ENCODE results near the gene SCFD2. TPM values are rescaled to one million over a fixed set of nuclear protein-coding genes. Genes with fewer than 3 reads are reported as not detected.
"Not testable (repeated sequence)": the region's sequence is repeated elsewhere in the genome, so short reads cannot be mapped to it uniquely, and the experiment has no call there.

Gene SCFD2
- total RNA-seq, 2 experiments from 2014 or later = 25.1 to 27.2 TPM

- no peak overlapping the region for H3K4me3 Mint-ChIP-seq
- H3K9me3 Mint-ChIP-seq (ENCODE audit: insufficient read depth) = no peaks in the 10 kb centered on the region
- H3K4me1 Mint-ChIP-seq (ENCODE audit: low read depth) = peaks cover 12% of the 10 kb centered on the region
- CTCF ChIA-PET = interaction anchor here (1.1 kb wide), 1 partner anchor 11 kb away, joined by 3 read pairs; no protein-coding TSS in a partner anchor
- no peaks in the 10 kb centered on the region for H3K36me3 Mint-ChIP-seq (ENCODE audit: low read depth)
- no peaks in the 10 kb centered on the region for H3K27me3 Mint-ChIP-seq (ENCODE audit: low read depth)
- DNase-seq (no peak), ATAC-seq (no peak)
- POLR2A ChIA-PET = no interaction called here
- no peak overlapping the region for H3K27ac Mint-ChIP-seq
Measured at GRCh38 chr4:53233114-53233795, 132.6 kb downstream of the SCFD2 start.

GRCh38 chr4:53232371-53232770 lies 133.5 kb downstream of the SCFD2 start:
- POLR2A ChIA-PET = interaction anchor here (0.5 kb wide), 1 partner anchor 1954 kb away, joined by 3 read pairs; no protein-coding TSS in a partner anchor
- Mint-ChIP-seq H3K4me1 (ENCODE audit: low read depth) (peaks cover 12% of the 10 kb centered on the region), H3K27me3 (ENCODE audit: low read depth) (no peaks in the 10 kb centered on the region), H3K4me3 (no peak overlapping the region), H3K9me3 (ENCODE audit: insufficient read depth) (no peaks in the 10 kb centered on the region), H3K27ac (no peak overlapping the region), H3K36me3 (ENCODE audit: low read depth) (peaks cover 3% of the 10 kb centered on the region)
- DNase-seq = no peak
- ATAC-seq = no peak
- CTCF ChIA-PET = interaction anchor here (1.1 kb wide), 1 partner anchor 12 kb away, joined by 3 read pairs; no protein-coding TSS in a partner anchor

GRCh38 chr4:53228036-53228435 lies 137.8 kb downstream of the SCFD2 start:
- ATAC-seq = no peak
- Mint-ChIP-seq H3K36me3 (ENCODE audit: low read depth) (peaks cover 3% of the 10 kb centered on the region), H3K4me3 (no peak overlapping the region), H3K4me1 (ENCODE audit: low read depth) (peaks cover 6% of the 10 kb centered on the region), H3K27ac (no peak overlapping the region), H3K9me3 (ENCODE audit: insufficient read depth) (no peaks in the 10 kb centered on the region), H3K27me3 (ENCODE audit: low read depth) (no peaks in the 10 kb centered on the region)
- no peak for DNase-seq
- POLR2A ChIA-PET = no interaction called here
- CTCF ChIA-PET = no interaction called here

DNA sequence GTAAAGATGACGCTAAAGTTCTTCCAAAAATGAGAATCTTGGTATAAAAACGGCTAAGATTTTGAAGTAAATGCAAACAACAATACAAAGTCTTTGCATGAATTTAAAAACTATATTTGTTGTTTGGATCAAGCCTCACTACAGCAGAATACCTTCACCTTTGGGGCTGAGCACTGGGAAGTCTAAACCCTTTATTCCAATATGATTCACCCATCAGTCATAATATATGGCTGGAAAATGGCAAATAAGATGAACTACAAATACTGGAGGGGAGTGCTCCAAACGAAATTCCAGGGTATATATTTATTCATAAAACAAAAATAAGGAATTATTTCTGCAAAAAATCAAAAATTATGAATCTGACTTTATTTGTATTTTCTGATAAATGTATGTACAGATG lies 138.4 kb downstream of the SCFD2 start:
- H3K27ac Mint-ChIP-seq = no peak overlapping the region
- peaks cover 3% of the 10 kb centered on the region for H3K36me3 Mint-ChIP-seq (ENCODE audit: low read depth)
- H3K4me1 Mint-ChIP-seq (ENCODE audit: low read depth) = no peaks in the 10 kb centered on the region
- H3K27me3 Mint-ChIP-seq (ENCODE audit: low read depth) = no peaks in the 10 kb centered on the region
- H3K4me3 Mint-ChIP-seq = no peak overlapping the region
- no peaks in the 10 kb centered on the region for H3K9me3 Mint-ChIP-seq (ENCODE audit: insufficient read depth)
- POLR2A ChIA-PET = no interaction called here
- no peak for ATAC-seq
- CTCF ChIA-PET = no interaction called here
- DNase-seq = no peak

DNA sequence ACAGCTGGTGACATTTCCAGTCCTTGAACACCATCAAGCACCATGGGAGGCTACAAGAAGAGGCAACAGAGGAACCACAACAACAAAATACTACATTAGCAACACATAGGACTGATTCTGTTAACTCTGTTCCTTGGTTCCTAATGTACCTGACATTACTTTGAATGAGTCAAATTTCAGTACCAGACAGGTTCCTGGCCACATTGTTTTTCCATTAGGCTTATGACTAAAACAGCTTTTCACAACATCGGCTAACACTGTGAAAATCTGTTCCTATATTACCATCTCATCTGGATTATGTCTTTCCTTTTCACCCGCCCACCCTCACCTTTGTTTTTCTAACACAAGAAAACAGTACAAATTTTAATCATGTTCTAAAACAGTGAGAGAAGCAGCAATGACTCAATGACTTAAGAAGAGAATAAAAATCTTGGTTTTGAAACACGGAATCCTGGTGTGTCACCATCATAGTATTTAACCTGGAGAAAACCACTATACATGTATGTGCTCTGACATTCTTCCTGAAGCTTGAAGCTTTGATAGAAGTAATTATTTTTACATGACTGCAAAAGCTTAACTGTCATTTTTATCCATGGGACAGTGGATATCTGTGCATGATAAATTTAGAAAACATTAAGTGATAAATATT lies 143.9 kb downstream of the SCFD2 start:
- H3K4me1 Mint-ChIP-seq (ENCODE audit: low read depth) = no peaks in the 10 kb centered on the region
- no peak for DNase-seq
- no peaks in the 10 kb centered on the region for H3K27me3 Mint-ChIP-seq (ENCODE audit: low read depth)
- no peak overlapping the region for H3K4me3 Mint-ChIP-seq
- peaks cover 9% of the 10 kb centered on the region for H3K9me3 Mint-ChIP-seq (ENCODE audit: insufficient read depth)
- peaks cover 5% of the 10 kb centered on the region for H3K36me3 Mint-ChIP-seq (ENCODE audit: low read depth)
- ATAC-seq = no peak
- ChIA-PET POLR2A (no interaction called here), CTCF (no interaction called here)
- H3K27ac Mint-ChIP-seq = no peak overlapping the region

DNA sequence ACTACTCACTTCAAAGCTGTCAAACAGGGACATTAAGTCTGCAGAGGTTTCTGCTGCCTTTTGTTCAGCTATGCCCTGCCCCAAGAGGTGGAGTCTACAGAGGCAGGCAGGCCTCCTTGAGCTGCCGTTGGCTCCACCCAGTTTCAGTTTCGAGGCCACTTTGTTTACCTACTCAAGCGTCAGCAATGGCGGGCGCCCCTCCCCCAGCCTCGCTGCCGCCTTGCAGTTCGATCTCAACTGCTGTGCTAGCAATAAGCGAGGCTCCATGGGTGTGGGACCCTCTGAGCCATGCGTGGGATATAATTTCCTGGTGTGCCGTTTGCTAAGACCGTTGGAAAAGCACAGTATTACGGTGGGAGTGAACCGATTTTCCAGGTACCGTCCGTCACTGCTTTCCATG lies 146.7 kb downstream of the SCFD2 start:
- H3K4me1 Mint-ChIP-seq (ENCODE audit: low read depth); CTCF ChIA-PET; H3K36me3 Mint-ChIP-seq (ENCODE audit: low read depth): not testable (repeated sequence)

DNA sequence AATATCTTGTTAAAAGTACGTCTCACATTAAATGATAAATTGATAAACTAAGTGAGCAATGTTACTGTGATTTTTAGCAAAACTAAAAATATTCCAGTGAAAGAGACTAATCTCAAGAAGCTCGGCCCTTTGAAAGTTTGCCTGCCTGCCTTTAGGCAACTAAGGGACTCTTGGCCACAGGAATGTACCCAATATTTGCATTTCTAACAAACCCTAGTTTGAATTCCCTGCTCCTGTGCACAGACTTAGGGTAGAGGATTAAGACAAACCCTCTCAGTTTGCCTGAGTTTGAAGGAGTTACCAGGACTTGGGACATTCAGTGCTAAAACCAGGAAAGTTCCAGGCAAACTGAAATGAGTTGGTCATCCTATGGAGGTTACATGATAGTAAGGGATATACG lies 157.1 kb downstream of the SCFD2 start:
- POLR2A ChIA-PET = no interaction called here
- Mint-ChIP-seq H3K27me3 (ENCODE audit: low read depth) (no peaks in the 10 kb centered on the region), H3K9me3 (ENCODE audit: insufficient read depth) (no peaks in the 10 kb centered on the region), H3K4me1 (ENCODE audit: low read depth) (no peaks in the 10 kb centered on the region), H3K4me3 (no peak overlapping the region), H3K27ac (no peak overlapping the region), H3K36me3 (ENCODE audit: low read depth) (peaks cover 7% of the 10 kb centered on the region)
- CTCF ChIA-PET = no interaction called here
- DNase-seq = no peak
- ATAC-seq = no peak

More for the DNA sequence above, 146.7 kb downstream of the SCFD2 start:
- H3K4me3 Mint-ChIP-seq; DNase-seq; H3K27ac Mint-ChIP-seq; ATAC-seq; H3K9me3 Mint-ChIP-seq (ENCODE audit: insufficient read depth); H3K27me3 Mint-ChIP-seq (ENCODE audit: low read depth); POLR2A ChIA-PET: not testable (repeated sequence)

- H3K4me1 Mint-ChIP-seq (ENCODE audit: low read depth) = peaks cover 2% of the 10 kb centered on the region
- POLR2A ChIA-PET = interaction anchor here (0.6 kb wide), 1 partner anchor 388 kb away, joined by 3 read pairs; no protein-coding TSS in a partner anchor
Measured at GRCh38 chr4:53205970-53206369, 159.9 kb downstream of the SCFD2 start.

GRCh38 chr4:53199356-53199755 lies 166.5 kb downstream of the SCFD2 start:
- Mint-ChIP-seq H3K36me3 (ENCODE audit: low read depth) (peaks cover 2% of the 10 kb centered on the region), H3K27ac (no peak overlapping the region), H3K27me3 (ENCODE audit: low read depth) (no peaks in the 10 kb centered on the region), H3K4me3 (no peak overlapping the region), H3K9me3 (ENCODE audit: insufficient read depth) (no peaks in the 10 kb centered on the region), H3K4me1 (ENCODE audit: low read depth) (peaks cover 2% of the 10 kb centered on the region)
- ATAC-seq = no peak
- ChIA-PET POLR2A (no interaction called here), CTCF (interaction anchor here (0.6 to 1.3 kb wide), 3 partner anchors 67 to 1034 kb away, joined by 3 to 9 read pairs (median 3); no protein-coding TSS in a partner anchor)
- DNase-seq = no peak

More at GRCh38 chr4:53205970-53206369, 159.9 kb downstream of the SCFD2 start:
- H3K9me3 Mint-ChIP-seq (ENCODE audit: insufficient read depth) = no peaks in the 10 kb centered on the region
- CTCF ChIA-PET = interaction anchor here (1.1 kb wide), 1 partner anchor 1028 kb away, joined by 3 read pairs; no protein-coding TSS in a partner anchor
- H3K27me3 Mint-ChIP-seq (ENCODE audit: low read depth) = no peaks in the 10 kb centered on the region
- no peak for ATAC-seq
- peaks cover 7% of the 10 kb centered on the region for H3K36me3 Mint-ChIP-seq (ENCODE audit: low read depth)
- DNase-seq = no peak
- H3K27ac Mint-ChIP-seq = no peak overlapping the region
- no peak overlapping the region for H3K4me3 Mint-ChIP-seq

- Mint-ChIP-seq H3K4me1 (ENCODE audit: low read depth) (peaks cover 2% of the 10 kb centered on the region), H3K27ac (no peak overlapping the region), H3K4me3 (no peak overlapping the region), H3K9me3 (ENCODE audit: insufficient read depth) (no peaks in the 10 kb centered on the region), H3K27me3 (ENCODE audit: low read depth) (no peaks in the 10 kb centered on the region), H3K36me3 (ENCODE audit: low read depth) (no peaks in the 10 kb centered on the region)
- ChIA-PET POLR2A (no interaction called here), CTCF (no interaction called here)
- ATAC-seq (no peak), DNase-seq (no peak)
Measured at GRCh38 chr4:53197772-53198142, 168.1 kb downstream of the SCFD2 start.

GRCh38 chr4:53196882-53197771 lies 168.7 kb downstream of the SCFD2 start:
- ATAC-seq (no peak), DNase-seq (no peak)
- Mint-ChIP-seq H3K9me3 (ENCODE audit: insufficient read depth) (no peaks in the 10 kb centered on the region), H3K27ac (no peak overlapping the region), H3K36me3 (ENCODE audit: low read depth) (no peaks in the 10 kb centered on the region), H3K4me3 (no peak overlapping the region), H3K27me3 (ENCODE audit: low read depth) (no peaks in the 10 kb centered on the region), H3K4me1 (ENCODE audit: low read depth) (peaks cover 2% of the 10 kb centered on the region)
- ChIA-PET POLR2A (no interaction called here), CTCF (interaction anchor here (1.9 to 2.1 kb wide), 2 partner anchors 733 to 1036 kb away, joined by 5 to 8 read pairs; no protein-coding TSS in a partner anchor)

All from activated CD8-positive, alpha-beta T cell treated with anti-CD3 and anti-CD28 coated beads, Interleukin-2, amount 10 ng/mL, durations not matched to agents 7 days and 5 days (primary cell).